Thyroid gland (tissue), 4 donors: ENCODE measurements around the gene ZNRF1. TPM values are rescaled to one million over a fixed set of nuclear protein-coding genes. Genes with fewer than 3 reads are reported as not detected.
"Not testable (repeated sequence)": the region's sequence is repeated elsewhere in the genome, so short reads cannot be mapped to it uniquely, and the experiment has no call there.

ENCODE experiments used
- DNase-seq, 2 donors: peaks; one replicate each; pipeline ENCODE4 v3.0.0-alpha.2; 2019
- H3K27ac ChIP-seq, 3 donors: fragments of 200-600 bp; sonication (generic); 1 replicate in 2 of 3; 2 replicates in 1 of 3; pipeline ENCODE4 v1.5.1; 2016 to 2019; ENCODE audit warnings: mild to moderate bottlenecking in 1 of 3, moderate library complexity in 1 of 3
- H3K27me3 ChIP-seq: fragments of 200-600 bp; sonication (generic); one replicate; pipeline ENCODE4 v1.5.1; 2019
- H3K36me3 ChIP-seq, 2 donors: fragments of 200-600 bp; sonication (generic); one replicate each; pipeline ENCODE4 v1.5.1; 2016 to 2019
- H3K4me1 ChIP-seq, 2 donors: fragments of 200-600 bp; sonication (generic); one replicate each; pipeline ENCODE4 v1.5.1; 2017 to 2019
- H3K4me3 ChIP-seq, 3 donors: fragments of 200-600 bp; sonication (generic); replicated peaks in 1 of 3; 1 replicate in 2 of 3; 2 replicates in 1 of 3; pipeline ENCODE4 v1.5.1; 2016; ENCODE audit warnings: mild to moderate bottlenecking in 1 of 3
- H3K9me3 ChIP-seq: fragments of 200-600 bp; sonication (generic); one replicate; pipeline ENCODE4 v1.5.1; 2017
- CTCF ChIP-seq, 6 experiments: fragments of 200-600 bp in 3 of 6; fragments of 450-650 bp in 3 of 6; sonication (generic) in 3 of 6; IDR thresholded peaks; one replicate each; pipeline ENCODE4 v1.5.1; 2016 to 2019; ENCODE audit warnings: antibody characterized with exemption in 6 of 6, mild to moderate bottlenecking in 2 of 6, inconsistent platforms in 1 of 6, moderate library complexity in 1 of 6
- POLR2A ChIP-seq, 2 donors: fragments of 450-650 bp; IDR thresholded peaks; one replicate each; pipeline ENCODE4 v1.6.1; 2017; ENCODE audit warnings: antibody characterized with exemption in 2 of 2, mild to moderate bottlenecking in 2 of 2, moderate library complexity in 1 of 2
- WGBS, 2 donors: methylation state at CpG; one replicate each; pipeline ENCODE4 v1.1.5; 2017; 5-methylcytosine and 5-hydroxymethylcytosine counted together
- intact Hi-C: fragments of 100-400 bp; cut with DNase I; formaldehyde crosslinking; loops from one replicate; pipeline ENCODE4 v1.15.1; 2023
- total RNA-seq, 4 donors: library from RNA; depleted of rRNA; stranded (reverse); fragments of >200 nt; gene quantifications; one replicate each; pipeline ENCODE4 v1.2.3, GENCODE V29; 2016

ZNRF1 gene
- total RNA-seq, 4 donors from 2014 or later = 47.4 to 94.5 (median 57.4) TPM

- Histone ChIP-seq H3K9me3 (no peaks in the 10 kb centered on the region), H3K27ac (no peak overlapping the region), H3K4me1 (peaks cover 9 to 13% of the 10 kb centered on the region in 2 donors), H3K36me3 (no peaks in the 10 kb centered on the region), H3K27me3 (no peaks in the 10 kb centered on the region), H3K4me3 (no peak overlapping the region)
- no peak for DNase-seq
- intact Hi-C loops = no loop called here
- no peak for TF ChIP-seq POLR2A (IDR thresholded peaks at IDR 0.05)
- TF ChIP-seq CTCF (IDR thresholded peaks at IDR 0.05) = no peak
- WGBS, 2 donors = 53 to 59% methylated on average over 4 of the region's 4 CpGs
Measured at GRCh38 chr16:75127713-75128415, 129.0 kb downstream of the ZNRF1 start.

GRCh38 chr16:75129421-75130149 is 130.8 kb downstream of the ZNRF1 start:
- H3K4me3 ChIP-seq, DNase-seq, H3K27me3 ChIP-seq, H3K36me3 ChIP-seq, H3K9me3 ChIP-seq, intact Hi-C loops: not testable (repeated sequence)
- Histone ChIP-seq H3K4me1 (peaks cover 9 to 13% of the 10 kb centered on the region in 2 donors), H3K27ac (peak overlapping the region; percentile 21 to 57 (median 56))
- 39 to 61% methylated on average over 5 of the region's 5 CpGs for WGBS, 2 donors

- Histone ChIP-seq H3K4me3 (no peak overlapping the region), H3K4me1 (peaks cover 9 to 13% of the 10 kb centered on the region in 2 donors), H3K36me3 (no peaks in the 10 kb centered on the region), H3K9me3 (no peaks in the 10 kb centered on the region), H3K27ac (peak overlapping the region; percentile 21 to 57 (median 56)), H3K27me3 (no peaks in the 10 kb centered on the region)
- WGBS, 2 donors = 59 to 68% methylated on average over 9 of the region's 9 CpGs
- intact Hi-C loops = no loop called here
- TF ChIP-seq POLR2A (IDR thresholded peaks at IDR 0.05) = no peak
- TF ChIP-seq CTCF (IDR thresholded peaks at IDR 0.05) = peak in 4 of 6 experiments; percentile 23 to 50 (median 38)
- DNase-seq = peak; percentile 65 to 70
Measured at GRCh38 chr16:75130150-75130771, 131.4 kb downstream of the ZNRF1 start.

GRCh38 chr16:75131081-75131480 is 132.3 kb downstream of the ZNRF1 start:
- peak overlapping the region; percentile 21 to 57 (median 47) for H3K27ac ChIP-seq
- intact Hi-C loops = no loop called here
- WGBS, 2 donors = 57 to 70% methylated on average over 7 of the region's 7 CpGs
- H3K9me3 ChIP-seq = no peaks in the 10 kb centered on the region
- no peaks in the 10 kb centered on the region for H3K36me3 ChIP-seq
- DNase-seq = no peak
- TF ChIP-seq POLR2A (IDR thresholded peaks at IDR 0.05) (no peak), CTCF (IDR thresholded peaks at IDR 0.05) (no peak)
- H3K4me1 ChIP-seq = peaks cover 9 to 13% of the 10 kb centered on the region in 2 donors
- no peaks in the 10 kb centered on the region for H3K27me3 ChIP-seq
- no peak overlapping the region for H3K4me3 ChIP-seq

- intact Hi-C loops = no loop called here
- no peak overlapping the region for H3K4me3 ChIP-seq
- TF ChIP-seq CTCF (IDR thresholded peaks at IDR 0.05) (no peak), POLR2A (IDR thresholded peaks at IDR 0.05) (no peak)
- no peak overlapping the region for H3K27ac ChIP-seq
- no peaks in the 10 kb centered on the region for H3K36me3 ChIP-seq
- H3K4me1 ChIP-seq = no peaks in the 10 kb centered on the region
- WGBS, 2 donors = 78 to 82% methylated on average over 8 of the region's 8 CpGs
- no peaks in the 10 kb centered on the region for H3K27me3 ChIP-seq
- DNase-seq = no peak
- H3K9me3 ChIP-seq = no peaks in the 10 kb centered on the region
Measured at GRCh38 chr16:75138233-75138632, 139.4 kb downstream of the ZNRF1 start.
